ENCODE data around the gene MTM1.

DNA sequence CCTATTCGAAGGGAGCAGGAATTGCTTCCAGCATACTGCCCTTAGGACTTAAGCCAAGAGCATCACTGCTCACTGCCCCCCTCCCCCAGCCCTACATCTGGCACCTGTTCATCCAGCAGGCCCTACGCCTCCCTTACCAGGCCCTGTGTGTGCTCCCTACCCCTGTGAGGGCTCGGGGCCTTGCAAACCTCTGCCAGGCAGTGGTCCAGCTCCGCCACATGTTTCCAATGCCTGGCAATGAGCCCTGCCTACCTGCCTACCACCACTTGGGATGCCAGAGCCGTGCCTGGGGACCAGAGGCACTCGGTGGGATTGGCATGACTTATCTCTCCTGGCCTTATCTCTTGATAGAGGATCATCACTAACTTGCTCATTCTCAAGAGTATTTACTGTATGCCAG, 27.5 kb upstream of the MTM1 start:
- TF ChIP-seq POLR2AphosphoS5 (IDR thresholded peaks at IDR 0.05) = no peak
- TF ChIP-seq, protein P1, sequence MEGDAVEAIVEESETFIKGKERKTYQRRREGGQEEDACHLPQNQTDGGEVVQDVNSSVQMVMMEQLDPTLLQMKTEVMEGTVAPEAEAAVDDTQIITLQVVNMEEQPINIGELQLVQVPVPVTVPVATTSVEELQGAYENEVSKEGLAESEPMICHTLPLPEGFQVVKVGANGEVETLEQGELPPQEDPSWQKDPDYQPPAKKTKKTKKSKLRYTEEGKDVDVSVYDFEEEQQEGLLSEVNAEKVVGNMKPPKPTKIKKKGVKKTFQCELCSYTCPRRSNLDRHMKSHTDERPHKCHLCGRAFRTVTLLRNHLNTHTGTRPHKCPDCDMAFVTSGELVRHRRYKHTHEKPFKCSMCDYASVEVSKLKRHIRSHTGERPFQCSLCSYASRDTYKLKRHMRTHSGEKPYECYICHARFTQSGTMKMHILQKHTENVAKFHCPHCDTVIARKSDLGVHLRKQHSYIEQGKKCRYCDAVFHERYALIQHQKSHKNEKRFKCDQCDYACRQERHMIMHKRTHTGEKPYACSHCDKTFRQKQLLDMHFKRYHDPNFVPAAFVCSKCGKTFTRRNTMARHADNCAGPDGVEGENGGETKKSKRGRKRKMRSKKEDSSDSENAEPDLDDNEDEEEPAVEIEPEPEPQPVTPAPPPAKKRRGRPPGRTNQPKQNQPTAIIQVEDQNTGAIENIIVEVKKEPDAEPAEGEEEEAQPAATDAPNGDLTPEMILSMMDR (IDR thresholded peaks at IDR 0.05) = no peak
